ENCODE data around the gene DEFB128. TPM values are rescaled to one million over a fixed set of nuclear protein-coding genes. Genes with fewer than 3 reads are reported as not detected.

The DEFB128 gene
- not detected for total RNA-seq

DNA sequence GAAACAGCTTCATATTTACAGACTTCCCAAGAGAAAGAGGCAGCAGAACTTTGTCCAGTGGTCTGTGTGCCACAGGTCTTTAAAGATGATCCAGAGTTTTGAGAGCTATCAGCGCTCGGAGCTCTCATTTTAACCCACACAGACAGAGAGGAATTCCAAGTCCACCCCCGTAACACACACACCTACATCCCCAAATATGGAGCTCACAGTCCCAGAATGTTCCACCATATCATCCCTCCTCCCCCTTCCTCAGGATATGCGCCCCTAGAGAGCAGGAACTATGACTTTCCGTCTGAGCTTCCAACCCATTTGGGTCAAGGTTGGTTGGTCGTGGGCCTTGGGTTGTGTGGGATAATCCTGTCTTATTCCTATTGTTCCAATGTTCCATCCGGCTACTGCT lies at the start of gene DEFB128:
DEFB128 (minus strand) TSS at position 101 of the 400 bp plus-strand sequence; CDS start at position 13, 88 bp downstream.
- Histone ChIP-seq H3K4me3 (no peak within 1 kb of the TSS), H3K27me3 (peaks cover 0 to 9% of the 10 kb centered on the region in 2 donors), H3K4me1 (no peaks in the 10 kb centered on the region), H3K36me3 (no peaks in the 10 kb centered on the region), H3K27ac (no peak within 1 kb of the TSS), H3K9me3 (peaks cover 0 to 11% of the 10 kb centered on the region in 2 donors)
- TF ChIP-seq POLR2AphosphoS5 (IDR thresholded peaks at IDR 0.05) (no peak), POLR2A (IDR thresholded peaks at IDR 0.05) (no peak)
- TF ChIP-seq, protein P1, sequence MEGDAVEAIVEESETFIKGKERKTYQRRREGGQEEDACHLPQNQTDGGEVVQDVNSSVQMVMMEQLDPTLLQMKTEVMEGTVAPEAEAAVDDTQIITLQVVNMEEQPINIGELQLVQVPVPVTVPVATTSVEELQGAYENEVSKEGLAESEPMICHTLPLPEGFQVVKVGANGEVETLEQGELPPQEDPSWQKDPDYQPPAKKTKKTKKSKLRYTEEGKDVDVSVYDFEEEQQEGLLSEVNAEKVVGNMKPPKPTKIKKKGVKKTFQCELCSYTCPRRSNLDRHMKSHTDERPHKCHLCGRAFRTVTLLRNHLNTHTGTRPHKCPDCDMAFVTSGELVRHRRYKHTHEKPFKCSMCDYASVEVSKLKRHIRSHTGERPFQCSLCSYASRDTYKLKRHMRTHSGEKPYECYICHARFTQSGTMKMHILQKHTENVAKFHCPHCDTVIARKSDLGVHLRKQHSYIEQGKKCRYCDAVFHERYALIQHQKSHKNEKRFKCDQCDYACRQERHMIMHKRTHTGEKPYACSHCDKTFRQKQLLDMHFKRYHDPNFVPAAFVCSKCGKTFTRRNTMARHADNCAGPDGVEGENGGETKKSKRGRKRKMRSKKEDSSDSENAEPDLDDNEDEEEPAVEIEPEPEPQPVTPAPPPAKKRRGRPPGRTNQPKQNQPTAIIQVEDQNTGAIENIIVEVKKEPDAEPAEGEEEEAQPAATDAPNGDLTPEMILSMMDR (IDR thresholded peaks at IDR 0.05): no peak
- intact Hi-C loops (cut with DNase I; ENCODE audit: low total_unique reads): no loop called here
- no peak for DNase-seq (ENCODE audit: low spot score in 2 of 2)

DNA sequence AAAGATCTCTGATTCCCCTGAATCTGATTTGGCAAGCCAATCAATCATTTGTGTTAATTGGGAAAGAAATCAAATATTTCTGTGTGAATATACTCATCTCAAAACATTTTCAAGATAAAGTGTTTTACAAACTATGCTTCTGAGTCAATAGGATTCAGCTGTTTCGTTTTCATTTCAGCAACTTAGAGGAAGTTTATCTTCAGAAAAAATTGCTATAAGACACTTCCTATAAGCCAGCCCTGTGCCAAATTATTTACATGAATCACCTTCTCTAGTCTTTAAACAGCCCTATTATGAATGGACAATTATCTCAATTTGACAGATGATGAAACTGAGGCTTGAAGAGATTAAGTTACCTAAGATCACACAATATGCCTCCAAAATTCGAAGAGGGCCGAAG lies 48.4 kb upstream of the DEFB128 start:
- no peaks in the 10 kb centered on the region for H3K9me3 ChIP-seq
- no peaks in the 10 kb centered on the region for H3K27me3 ChIP-seq
- no peak for DNase-seq (ENCODE audit: low spot score in 2 of 2)
- TF ChIP-seq POLR2A (IDR thresholded peaks at IDR 0.05) (no peak), POLR2AphosphoS5 (IDR thresholded peaks at IDR 0.05) (no peak)
- TF ChIP-seq, protein P1 (IDR thresholded peaks at IDR 0.05): no peak
- no peak overlapping the region for H3K4me3 ChIP-seq
- H3K4me1 ChIP-seq: no peaks in the 10 kb centered on the region
- intact Hi-C loops (cut with DNase I; ENCODE audit: low total_unique reads): no loop called here
- no peak overlapping the region for H3K27ac ChIP-seq
- no peaks in the 10 kb centered on the region for H3K36me3 ChIP-seq

DNA sequence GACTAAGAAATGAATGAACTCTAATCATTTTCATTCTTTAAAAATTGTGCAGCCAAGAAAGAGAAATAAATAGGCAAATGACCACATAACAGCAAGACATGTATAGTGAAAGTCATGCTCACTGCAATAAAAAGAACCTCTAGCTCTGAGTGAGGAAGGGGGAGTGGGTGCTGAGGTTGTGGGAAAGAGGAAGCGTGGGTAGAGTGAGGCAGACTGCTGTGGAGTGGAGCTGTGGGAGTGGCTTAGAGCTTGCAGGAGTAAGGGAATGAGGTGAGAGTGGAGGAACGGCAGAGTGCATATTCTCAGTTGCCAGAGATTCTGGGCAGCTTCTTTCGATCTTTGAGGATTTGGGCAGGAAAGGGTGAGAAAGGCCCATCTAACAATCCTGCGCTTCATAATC lies 48.0 kb upstream of the DEFB128 start:
- Histone ChIP-seq H3K4me3 (no peak overlapping the region), H3K27ac (no peak overlapping the region), H3K4me1 (no peaks in the 10 kb centered on the region), H3K36me3 (no peaks in the 10 kb centered on the region), H3K9me3 (no peaks in the 10 kb centered on the region), H3K27me3 (no peaks in the 10 kb centered on the region)
- TF ChIP-seq, protein P1 (IDR thresholded peaks at IDR 0.05): no peak
- no peak for TF ChIP-seq POLR2AphosphoS5 (IDR thresholded peaks at IDR 0.05)
- DNase-seq (ENCODE audit: low spot score in 2 of 2): no peak
- intact Hi-C loops (cut with DNase I; ENCODE audit: low total_unique reads): no loop called here

DNA sequence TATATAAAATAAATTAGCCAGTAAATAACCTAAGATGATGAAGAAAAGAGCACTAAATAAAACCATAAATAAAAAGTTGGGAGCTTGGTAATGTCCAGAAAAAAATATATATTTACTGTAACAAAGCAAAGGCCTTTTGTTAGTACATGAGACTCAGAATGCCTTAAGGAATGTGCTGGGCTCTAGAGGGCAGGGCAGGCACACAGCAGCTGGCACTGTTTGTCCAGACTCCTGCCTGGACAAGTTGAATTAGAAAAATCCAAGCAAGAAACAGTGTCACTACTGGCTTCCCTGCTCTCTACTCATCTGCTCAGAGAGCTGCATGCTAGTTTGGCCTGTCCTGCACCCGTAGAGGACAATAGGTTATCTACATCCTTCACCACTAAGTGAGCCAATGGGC lies 46.4 kb upstream of the DEFB128 start:
- H3K9me3 ChIP-seq: no peaks in the 10 kb centered on the region
- intact Hi-C loops (cut with DNase I; ENCODE audit: low total_unique reads): no loop called here
- no peaks in the 10 kb centered on the region for H3K36me3 ChIP-seq
- H3K27ac ChIP-seq: no peak overlapping the region
- DNase-seq (ENCODE audit: low spot score in 2 of 2): no peak
- no peak overlapping the region for H3K4me3 ChIP-seq
- TF ChIP-seq POLR2AphosphoS5 (IDR thresholded peaks at IDR 0.05): no peak
- TF ChIP-seq, protein P1 (IDR thresholded peaks at IDR 0.05): peak in 1 of 3 donors; percentile 24
- H3K27me3 ChIP-seq: no peaks in the 10 kb centered on the region
- H3K4me1 ChIP-seq: no peaks in the 10 kb centered on the region

DNA sequence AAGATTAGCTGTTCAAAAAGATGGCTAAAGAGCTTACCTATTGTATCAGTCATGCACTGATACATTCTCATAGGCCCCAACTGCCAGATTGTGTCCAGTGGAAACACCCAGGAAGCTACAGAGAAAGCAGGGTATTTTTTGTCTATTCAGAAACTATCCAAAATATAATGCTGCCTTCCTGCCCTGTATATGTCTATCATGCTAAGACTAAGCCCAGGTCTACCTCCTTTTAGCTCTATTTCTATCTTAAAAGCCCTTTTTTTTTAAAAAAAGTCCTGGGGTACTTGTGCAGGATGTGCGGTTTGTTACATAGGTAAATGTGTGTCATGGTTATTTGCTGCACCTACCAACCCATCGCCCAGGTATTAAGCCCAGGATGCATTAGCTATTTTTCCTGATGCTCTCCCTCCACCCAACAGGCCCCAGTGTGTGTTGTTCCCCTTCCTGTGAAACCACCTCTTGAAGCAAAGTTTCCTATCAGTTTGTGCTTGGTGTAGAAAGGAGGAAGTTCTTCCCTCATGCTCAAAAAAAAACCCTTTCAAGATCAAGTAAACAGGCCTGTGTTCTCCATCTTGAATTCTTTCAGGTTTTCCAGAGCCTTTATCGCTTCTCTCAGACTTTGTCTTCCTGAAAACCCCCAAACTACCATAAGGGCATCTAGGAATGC lies 38.1 kb upstream of the DEFB128 start:
- no peaks in the 10 kb centered on the region for H3K9me3 ChIP-seq
- H3K4me1 ChIP-seq: no peaks in the 10 kb centered on the region
- no peak for DNase-seq (ENCODE audit: low spot score in 2 of 2)
- H3K27me3 ChIP-seq: no peaks in the 10 kb centered on the region
- no peaks in the 10 kb centered on the region for H3K36me3 ChIP-seq
- intact Hi-C loops (cut with DNase I; ENCODE audit: low total_unique reads): no loop called here
- H3K27ac ChIP-seq: no peak overlapping the region
- TF ChIP-seq POLR2A (IDR thresholded peaks at IDR 0.05) (no peak), POLR2AphosphoS5 (IDR thresholded peaks at IDR 0.05) (no peak)
- TF ChIP-seq, protein P1 (IDR thresholded peaks at IDR 0.05): no peak
- no peak overlapping the region for H3K4me3 ChIP-seq
